Peyer's patch (tissue), 4 donors: ENCODE data around the gene EIF2AK3.

Experiments
- CTCF ChIP-seq, 6 experiments: fragments of 450-650 bp in 4 of 6; fragments of 200-600 bp in 2 of 6; sonication (generic) in 1 of 6; IDR thresholded peaks; one replicate each; pipeline ENCODE4 v1.5.1; 2017 to 2019; ENCODE audit warnings: antibody characterized with exemption in 6 of 6, mild to moderate bottlenecking in 3 of 6, moderate library complexity in 1 of 6
- POLR2A ChIP-seq, 2 donors: fragments of 450-650 bp; IDR thresholded peaks; one replicate each; pipeline ENCODE4 v1.5.1; 2017; ENCODE audit warnings: antibody characterized with exemption in 2 of 2, mild to moderate bottlenecking in 2 of 2, moderate library complexity in 2 of 2

DNA sequence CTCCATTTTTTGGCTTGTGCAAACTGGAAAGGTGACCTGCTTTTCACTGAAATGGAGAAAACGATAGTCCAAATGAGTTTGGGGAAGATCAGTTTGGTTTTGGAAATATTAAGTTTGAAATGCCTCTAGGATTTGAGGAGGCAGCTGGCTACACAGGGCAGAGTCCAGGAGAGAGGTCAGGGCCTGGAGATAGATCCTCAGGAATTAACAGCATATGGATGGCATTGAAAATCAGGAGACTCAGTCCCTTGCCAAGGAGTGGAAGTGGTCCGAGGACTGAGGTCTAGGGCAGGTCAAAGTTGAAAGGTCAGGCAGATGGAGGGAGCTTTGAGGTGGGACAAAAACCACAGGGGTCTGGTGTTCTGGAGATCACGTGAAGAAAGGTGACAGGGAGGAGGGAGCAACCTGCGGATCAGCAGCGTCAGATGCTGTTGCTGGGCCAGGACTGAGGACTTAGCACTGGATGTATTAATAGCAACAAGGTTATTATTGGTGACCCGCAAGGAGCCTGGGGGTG is 83.7 kb downstream of the EIF2AK3 start:
- no peak for TF ChIP-seq POLR2A (IDR thresholded peaks at IDR 0.05)
- TF ChIP-seq CTCF (IDR thresholded peaks at IDR 0.05) = no peak
